SU-DHL-6 (cell line): ENCODE measurements around the gene TMEM116.

ENCODE experiments used
- H2AFZ ChIP-seq: fragments of 200-600 bp; sonication (generic); 2 replicates; pipeline ENCODE4 v1.6.1; 2014; ENCODE audit warnings: low read depth, mild to moderate bottlenecking, moderate library complexity, mixed read lengths, antibody characterized with exemption, low read length; ENCODE audit not compliant: severe bottlenecking
- H3F3A ChIP-seq: fragments of 200-600 bp; shearing (Covaris generic); 2 replicates; pipeline ENCODE4 v1.6.0; 2016; ENCODE audit warnings: antibody characterized with exemption, mild to moderate bottlenecking; ENCODE audit not compliant: insufficient read depth
- H3K27ac ChIP-seq: fragments of 200-600 bp; sonication (generic); 2 replicates; pipeline ENCODE4 v1.5.1; 2016; ENCODE audit warnings: low read depth, mild to moderate bottlenecking, low read length, moderate library complexity, mixed read lengths
- H3K27me3 ChIP-seq: fragments of 200-600 bp; sonication (generic), shearing (Covaris generic); 2 replicates; pipeline ENCODE4 v1.6.0; 2014; ENCODE audit warnings: mild to moderate bottlenecking, low read length
- H3K36me3 ChIP-seq: fragments of 200-600 bp; sonication (generic); 2 replicates; pipeline ENCODE4 v1.6.1; 2014; ENCODE audit warnings: mild to moderate bottlenecking, low read length, mixed read lengths
- H3K4me2 ChIP-seq: fragments of 300-600, 200-600 bp; shearing (Covaris generic), sonication (generic); 2 replicates; pipeline ENCODE4 v1.6.0; 2014; ENCODE audit warnings: low read length, low read depth, mild to moderate bottlenecking; ENCODE audit not compliant: poor library complexity, severe bottlenecking
- H3K4me3 ChIP-seq: fragments of 200-600 bp; sonication (generic); 2 replicates; pipeline ENCODE4 v1.5.1; 2014; ENCODE audit warnings: antibody characterized with exemption, low read length, mild to moderate bottlenecking, mixed read lengths; ENCODE audit not compliant: insufficient read depth, poor library complexity, severe bottlenecking
- H3K79me2 ChIP-seq: fragments of 200-600 bp; sonication (generic); 2 replicates; pipeline ENCODE4 v1.6.1; 2014; ENCODE audit warnings: mild to moderate bottlenecking, low read length, moderate library complexity; ENCODE audit not compliant: insufficient read depth
- H3K9ac ChIP-seq: fragments of 200-600 bp; sonication (generic); 2 replicates; pipeline ENCODE4 v1.7.0; 2014; ENCODE audit warnings: mild to moderate bottlenecking, low read length
- H3K9me2 ChIP-seq: fragments of 200-600 bp; sonication (generic); replicated peaks from 2 replicates; pipeline ENCODE4 v1.6.1; 2014; ENCODE audit warnings: low read length; ENCODE audit not compliant: insufficient read depth
- H3K9me3 ChIP-seq: fragments of 200-600 bp; sonication (generic); 2 replicates; pipeline ENCODE4 v1.6.1; 2014; ENCODE audit warnings: low read length, mixed read lengths; ENCODE audit not compliant: insufficient read depth
- H4K20me1 ChIP-seq: fragments of 200-600 bp; sonication (generic); 2 replicates; pipeline ENCODE4 v1.6.1; 2014; ENCODE audit warnings: low read depth, mild to moderate bottlenecking, antibody characterized with exemption, low read length, moderate library complexity, mixed read lengths
- EZH2phosphoT487 ChIP-seq: fragments of 200-600 bp; sonication (generic), shearing (Covaris generic); conservative IDR thresholded peaks from 2 replicates; pipeline ENCODE4 v1.6.1; 2018; ENCODE audit warnings: mild to moderate bottlenecking, antibody characterized with exemption, low read length, moderate library complexity, mixed read lengths
- TF ChIP-seq, protein P1 (sequence below): fragments of 200-600 bp; sonication (generic); IDR thresholded peaks from one replicate; pipeline ENCODE4 v1.5.1; 2017; ENCODE audit warnings: antibody characterized with exemption, mild to moderate bottlenecking, low read length, moderate library complexity; ENCODE audit not compliant: insufficient read depth, poor library complexity, severe bottlenecking

TMEM116 gene

DNA sequence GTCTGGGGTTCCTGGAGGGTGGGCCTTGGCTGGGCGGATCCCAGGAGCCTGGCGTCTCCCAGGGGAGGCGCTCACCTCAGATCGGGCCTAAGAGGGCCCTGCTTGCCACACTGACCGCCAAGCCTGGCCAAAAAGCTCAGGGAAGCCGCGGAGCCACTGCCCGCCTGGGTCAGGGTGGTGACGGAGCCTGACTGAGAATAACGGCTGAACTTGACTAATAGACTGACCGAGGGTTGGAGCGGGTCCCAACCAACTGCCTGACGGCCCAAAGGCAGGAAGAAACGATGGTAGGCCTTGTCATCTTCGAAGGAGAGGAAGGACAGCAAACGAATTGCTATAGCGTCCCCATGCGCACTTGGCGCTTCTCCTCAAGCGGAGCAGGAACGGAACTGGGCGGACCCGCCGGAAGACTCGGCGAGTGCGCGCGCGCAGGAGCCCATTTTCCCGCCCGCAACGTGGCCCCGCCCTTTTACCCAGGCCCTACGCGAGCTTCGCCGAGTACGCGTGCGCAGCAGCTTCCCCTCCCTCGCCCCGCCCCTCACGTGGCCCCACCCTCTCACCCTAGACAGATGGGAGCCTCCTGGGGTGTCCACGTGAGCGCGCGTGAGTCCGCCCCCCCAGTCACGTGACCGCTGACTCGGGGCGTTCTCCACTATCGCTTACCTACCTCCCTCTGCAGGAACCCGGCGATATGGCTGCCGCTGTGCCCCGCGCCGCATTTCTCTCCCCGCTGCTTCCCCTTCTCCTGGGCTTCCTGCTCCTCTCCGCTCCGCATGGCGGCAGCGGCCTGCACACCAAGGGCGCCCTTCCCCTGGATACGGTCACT lies at the start of gene TMEM116, which contains the start of gene ERP29:
TMEM116 (minus strand) TSS at position 391 of the 826 bp plus-strand sequence. CDS start 7,895 bp downstream, outside the sequence.
ERP29 (plus strand) TSS at position 652 of the 826 bp plus-strand sequence; CDS start at position 692, 40 bp downstream.
- peaks cover 12% of the 10 kb centered on the region for H3K36me3 ChIP-seq
- peaks cover 71% of the 10 kb centered on the region for H3K79me2 ChIP-seq
- peaks cover 28% of the 10 kb centered on the region for H3F3A ChIP-seq

DNA sequence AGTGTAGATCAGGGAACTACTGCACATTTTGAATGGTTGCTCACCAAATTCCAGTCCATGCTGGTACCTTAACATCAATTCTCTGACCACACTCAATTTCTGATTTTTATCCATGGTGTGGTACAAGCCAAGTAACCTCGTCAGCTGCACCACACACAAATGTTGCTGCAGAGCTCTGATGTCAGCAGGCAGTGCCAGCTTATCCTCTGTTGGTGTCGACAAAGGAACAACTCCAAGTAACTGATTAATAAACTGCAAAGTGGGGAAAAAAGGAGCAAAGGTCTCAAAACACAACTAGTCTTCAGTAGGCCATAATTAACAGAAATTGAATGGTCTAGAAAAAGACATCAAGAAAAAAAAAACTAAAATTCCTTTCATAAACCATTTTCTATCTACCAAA lies 48.2 kb upstream of the TMEM116 start:
- Histone ChIP-seq H4K20me1 (0 out of 2 replicates have a peak, but pooled peaks cover 3% of the 10 kb centered on the region), H3K36me3 (peaks cover 31% of the 10 kb centered on the region), H3K9me3 (no peaks in the 10 kb centered on the region), H3K4me3 (no peak overlapping the region), H3K9me2 (no peaks in the 10 kb centered on the region), H3K27me3 (no peaks in the 10 kb centered on the region), H3K9ac (no peak overlapping the region), H3K27ac (no peak overlapping the region), H3K4me2 (no peak overlapping the region), H2AFZ (no peak overlapping the region), H3K79me2 (no peaks in the 10 kb centered on the region), H3F3A (no peaks in the 10 kb centered on the region; the same call in 1 of the 2 replicates)
- TF ChIP-seq EZH2phosphoT487, result no peak
- TF ChIP-seq, protein P1, sequence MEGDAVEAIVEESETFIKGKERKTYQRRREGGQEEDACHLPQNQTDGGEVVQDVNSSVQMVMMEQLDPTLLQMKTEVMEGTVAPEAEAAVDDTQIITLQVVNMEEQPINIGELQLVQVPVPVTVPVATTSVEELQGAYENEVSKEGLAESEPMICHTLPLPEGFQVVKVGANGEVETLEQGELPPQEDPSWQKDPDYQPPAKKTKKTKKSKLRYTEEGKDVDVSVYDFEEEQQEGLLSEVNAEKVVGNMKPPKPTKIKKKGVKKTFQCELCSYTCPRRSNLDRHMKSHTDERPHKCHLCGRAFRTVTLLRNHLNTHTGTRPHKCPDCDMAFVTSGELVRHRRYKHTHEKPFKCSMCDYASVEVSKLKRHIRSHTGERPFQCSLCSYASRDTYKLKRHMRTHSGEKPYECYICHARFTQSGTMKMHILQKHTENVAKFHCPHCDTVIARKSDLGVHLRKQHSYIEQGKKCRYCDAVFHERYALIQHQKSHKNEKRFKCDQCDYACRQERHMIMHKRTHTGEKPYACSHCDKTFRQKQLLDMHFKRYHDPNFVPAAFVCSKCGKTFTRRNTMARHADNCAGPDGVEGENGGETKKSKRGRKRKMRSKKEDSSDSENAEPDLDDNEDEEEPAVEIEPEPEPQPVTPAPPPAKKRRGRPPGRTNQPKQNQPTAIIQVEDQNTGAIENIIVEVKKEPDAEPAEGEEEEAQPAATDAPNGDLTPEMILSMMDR, result no peak

More for the DNA sequence above, at the start of gene TMEM116, which contains the start of gene ERP29:
- Histone ChIP-seq H4K20me1 (peaks cover 15% of the 10 kb centered on the region; the same call in 1 of the 2 replicates), H3K27me3 (no peaks in the 10 kb centered on the region), H3K9me3 (no peaks in the 10 kb centered on the region), H3K27ac (peak within 1 kb of the TSS; percentile 95), H3K9me2 (no peaks in the 10 kb centered on the region), H3K9ac (peak within 1 kb of the TSS; percentile 95), H3K4me2 (peak within 1 kb of the TSS; percentile 90), H2AFZ (peak within 1 kb of the TSS; percentile 78), H3K4me3 (peak within 1 kb of the TSS; percentile 89)
- TF ChIP-seq, protein P1, result peak; percentile 9
- no peak for TF ChIP-seq EZH2phosphoT487

DNA sequence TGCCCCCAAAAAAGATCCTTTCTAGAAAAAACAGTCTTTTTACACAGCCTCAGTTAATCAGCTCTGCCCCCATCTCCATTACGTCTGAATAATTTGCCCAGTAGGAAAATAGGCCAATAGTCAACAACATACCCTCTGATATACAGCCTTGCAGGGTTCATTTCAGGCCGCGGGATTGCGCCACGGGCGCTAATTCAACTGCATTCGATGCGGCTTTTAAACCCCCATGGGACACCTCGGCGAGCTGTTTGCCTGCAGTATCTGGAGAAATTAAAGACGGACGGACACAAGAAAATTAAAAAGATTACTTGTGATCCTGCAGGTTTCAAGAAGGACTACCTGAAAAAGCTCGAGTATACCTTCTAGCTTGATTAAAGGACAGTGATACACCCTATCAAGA lies 36.4 kb upstream of the TMEM116 start:
- H4K20me1 ChIP-seq, result no peaks in the 10 kb centered on the region
- no peaks in the 10 kb centered on the region for H3K9me3 ChIP-seq
- H3K9me2 ChIP-seq, result no peaks in the 10 kb centered on the region
- H3K9ac ChIP-seq, result no peak overlapping the region
- no peak overlapping the region for H2AFZ ChIP-seq
- H3F3A ChIP-seq, result 0 out of 2 replicates have a peak, but pooled peaks cover 5% of the 10 kb centered on the region
- H3K79me2 ChIP-seq, result no peaks in the 10 kb centered on the region
- peaks cover 59% of the 10 kb centered on the region for H3K36me3 ChIP-seq
- TF ChIP-seq, protein P1, result no peak
- TF ChIP-seq EZH2phosphoT487, result no peak
- no peak overlapping the region for H3K4me2 ChIP-seq
- no peak overlapping the region for H3K4me3 ChIP-seq
- no peaks in the 10 kb centered on the region for H3K27me3 ChIP-seq
- no peak overlapping the region for H3K27ac ChIP-seq
